Measurements from ENCODE around the gene GYPC.
"Not testable (repeated sequence)": the region's sequence is repeated elsewhere in the genome, so short reads cannot be mapped to it uniquely, and the experiment has no call there.

The GYPC gene

DNA sequence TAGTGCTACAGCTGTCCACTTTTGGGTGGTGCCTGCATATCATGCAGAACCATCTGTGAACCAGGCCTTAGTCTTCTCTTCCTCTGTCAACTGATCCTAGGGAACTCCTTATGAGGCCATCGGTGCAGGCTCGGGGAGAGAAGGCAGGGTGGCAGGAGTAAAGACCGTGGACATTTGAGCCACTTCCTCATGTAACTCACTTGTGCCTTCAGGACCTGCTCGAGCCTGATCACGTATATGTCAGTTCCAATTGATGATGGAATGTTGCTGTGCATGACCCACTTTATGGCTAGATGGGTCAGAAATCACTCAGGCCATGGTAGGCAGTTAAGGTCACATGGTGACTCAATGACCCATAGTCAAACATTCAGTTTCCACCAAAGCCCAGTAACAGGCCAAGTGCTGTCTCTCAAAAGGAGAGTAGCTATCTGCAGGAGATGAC, 7.6 kb upstream of the GYPC start:
- not testable (repeated sequence) for DNase-seq (ENCODE audit: insufficient read length, low spot score); FAIRE-seq

DNA sequence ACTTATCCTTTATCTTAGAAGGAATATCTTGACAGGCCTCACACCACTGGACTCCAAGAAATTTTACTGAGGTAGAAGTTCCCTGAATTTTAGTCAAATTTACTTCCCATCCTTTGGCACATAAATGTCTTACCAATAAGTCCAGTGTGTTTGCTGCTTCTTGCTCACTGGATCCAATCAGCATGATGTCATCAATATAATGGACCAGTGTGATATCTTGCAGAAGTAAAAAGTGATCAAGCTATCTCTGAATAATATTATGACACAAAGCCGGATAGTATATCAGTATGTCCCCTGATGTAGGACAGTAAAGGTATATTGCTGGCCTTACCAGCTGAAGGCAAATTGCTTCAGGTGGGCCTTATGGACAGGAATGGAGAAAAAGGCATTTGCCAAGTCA, 6.9 kb upstream of the GYPC start:
- DNase-seq (ENCODE audit: insufficient read length, low spot score) (no peak), FAIRE-seq (no peak)

DNA sequence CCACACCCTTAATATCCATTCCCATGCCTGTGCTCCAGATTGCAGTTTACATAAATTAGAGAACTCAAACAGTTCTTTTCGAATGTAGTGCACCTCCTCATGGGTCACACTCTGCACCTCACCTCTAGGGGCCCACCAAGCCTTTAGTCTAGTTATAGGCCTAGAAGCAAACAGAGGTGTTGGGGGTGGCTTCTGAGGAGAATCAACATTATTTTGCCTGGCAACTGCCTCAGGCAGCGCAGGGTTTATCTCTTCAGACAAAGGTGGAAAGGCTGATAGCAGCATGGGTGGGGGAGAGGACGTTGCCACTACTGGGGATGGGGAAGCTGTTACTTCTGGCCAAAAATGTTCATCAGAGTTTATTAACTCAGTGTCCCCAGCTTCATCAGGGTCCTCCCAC, 5.0 kb upstream of the GYPC start:
- no peak for FAIRE-seq
- no peak for DNase-seq (ENCODE audit: insufficient read length, low spot score)

DNA sequence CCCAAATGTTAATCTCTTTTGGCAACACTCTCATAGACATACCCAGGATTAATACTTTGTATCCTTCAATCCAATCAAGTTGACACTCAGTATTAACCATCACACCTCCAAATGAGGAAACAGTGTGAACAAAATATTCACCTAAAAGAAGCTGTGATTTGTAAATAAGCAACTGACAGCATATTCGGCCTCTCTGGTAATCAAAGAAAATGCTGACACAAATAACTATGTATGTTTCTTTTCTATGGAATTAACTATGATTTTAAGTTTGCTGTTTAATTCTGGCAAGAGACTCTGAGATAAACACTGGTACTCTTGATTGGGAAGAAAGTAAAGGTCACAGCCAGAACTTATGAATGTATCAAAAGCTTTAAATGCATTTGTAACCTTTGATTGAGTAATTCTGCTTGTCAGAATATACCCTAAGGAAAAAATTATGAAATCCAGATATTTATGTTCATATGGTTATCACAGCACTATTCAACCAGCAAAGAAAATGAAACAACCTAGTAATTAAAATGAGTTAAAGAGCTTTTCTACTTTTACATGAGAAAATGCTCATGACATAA, 3.6 kb upstream of the GYPC start:
- DNase-seq (ENCODE audit: insufficient read length, low spot score): no peak
- FAIRE-seq: no peak

DNA sequence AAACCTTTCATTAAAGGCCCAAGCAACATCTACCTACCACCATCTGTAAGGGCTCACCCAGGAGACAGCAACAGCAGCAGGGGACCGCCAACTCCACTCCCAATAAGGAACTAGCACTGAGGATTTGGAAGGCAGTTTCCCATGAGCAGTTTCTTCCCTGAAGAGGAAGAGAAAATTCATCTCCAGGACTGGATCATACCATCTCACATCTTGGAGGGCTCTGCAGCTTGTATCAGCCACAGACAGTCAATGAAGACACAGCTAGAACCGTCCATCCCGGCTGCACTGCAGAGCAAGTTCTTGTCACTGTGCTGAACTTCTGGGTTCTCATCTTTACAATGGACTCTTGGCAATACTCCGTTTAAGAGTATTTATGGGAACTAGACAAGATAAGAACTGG, 2.8 kb upstream of the GYPC start:
- FAIRE-seq (no peak), DNase-seq (ENCODE audit: insufficient read length, low spot score) (no peak)

DNA sequence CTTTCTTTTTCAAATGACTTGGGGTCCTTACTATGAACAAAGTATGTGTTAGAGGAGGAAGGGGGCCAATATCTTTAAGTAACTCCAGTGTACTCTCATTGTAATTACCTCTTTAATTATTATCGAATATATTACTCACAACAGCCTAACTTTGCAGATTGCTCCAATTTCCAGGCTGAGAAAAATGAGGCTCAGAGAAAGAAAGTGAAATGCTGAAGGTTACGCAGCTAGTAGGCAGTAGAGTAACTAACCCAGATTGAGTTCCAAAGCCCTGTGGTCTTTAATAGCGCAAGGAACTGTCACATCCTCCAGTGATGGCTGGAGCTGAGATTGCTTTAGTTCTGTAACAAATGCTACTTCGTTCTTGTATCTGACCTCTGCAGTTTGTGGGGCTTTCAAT, 2.2 kb upstream of the GYPC start:
- DNase-seq (ENCODE audit: insufficient read length, low spot score) (no peak), FAIRE-seq (no peak)

DNA sequence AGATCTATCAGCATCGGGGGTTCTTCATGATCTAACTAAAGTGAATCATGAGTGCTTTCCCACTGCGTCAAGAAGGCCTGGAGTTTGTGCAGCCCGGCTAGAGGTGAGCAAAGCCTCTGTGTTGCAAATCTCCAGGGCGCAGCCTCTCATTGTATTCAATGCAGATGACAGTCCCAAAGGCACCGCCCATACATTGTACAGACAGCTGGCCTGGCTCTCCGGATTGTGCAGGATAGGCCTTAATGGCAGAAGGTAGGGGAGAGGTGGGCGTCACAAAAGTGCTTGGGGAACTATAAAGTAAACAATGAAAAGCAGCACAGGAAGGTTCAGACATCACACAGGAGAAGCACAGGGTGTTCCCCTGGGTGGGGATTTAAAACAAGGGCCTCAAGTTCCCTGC, 907 bp upstream of the GYPC start:
- FAIRE-seq (no peak), DNase-seq (ENCODE audit: insufficient read length, low spot score) (no peak)

DNA sequence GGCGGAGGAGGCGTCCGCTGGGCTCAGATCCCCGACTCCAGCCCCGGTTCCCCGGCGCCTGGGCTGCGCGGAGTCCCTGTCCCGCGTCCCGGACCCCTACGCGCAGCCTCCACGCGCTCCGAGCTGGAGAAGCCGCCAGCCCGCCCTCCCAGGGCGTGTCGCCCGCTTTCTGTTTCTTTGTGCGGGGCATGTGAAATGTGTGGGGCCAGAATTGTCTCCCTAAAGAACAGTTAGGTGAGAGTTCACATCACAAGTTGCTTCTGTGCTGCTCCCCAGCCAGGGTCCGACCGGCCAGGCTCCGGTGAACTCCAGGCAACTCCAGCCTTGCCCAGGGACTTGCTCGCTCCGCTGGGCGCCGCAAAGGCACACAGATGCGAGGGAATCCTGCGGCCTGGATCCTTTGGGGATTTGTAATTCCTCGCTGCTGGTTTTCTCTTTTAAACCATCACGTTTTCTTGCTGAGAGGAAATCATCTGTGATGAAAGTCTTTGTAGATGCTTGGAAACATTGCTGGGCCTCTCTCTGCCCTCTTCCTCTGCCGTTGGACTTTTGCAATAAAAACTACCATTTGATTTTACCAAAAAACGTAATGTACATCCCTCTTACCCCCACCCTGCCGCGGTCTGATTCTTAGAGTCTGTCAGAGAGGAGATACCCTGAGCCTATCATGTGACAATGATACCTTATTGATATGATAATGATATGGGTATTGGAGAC, 631 bp downstream of the GYPC start:
- DNase-seq (ENCODE audit: insufficient read length, low spot score): peak; percentile 35
- FAIRE-seq: peak; percentile 64

DNA sequence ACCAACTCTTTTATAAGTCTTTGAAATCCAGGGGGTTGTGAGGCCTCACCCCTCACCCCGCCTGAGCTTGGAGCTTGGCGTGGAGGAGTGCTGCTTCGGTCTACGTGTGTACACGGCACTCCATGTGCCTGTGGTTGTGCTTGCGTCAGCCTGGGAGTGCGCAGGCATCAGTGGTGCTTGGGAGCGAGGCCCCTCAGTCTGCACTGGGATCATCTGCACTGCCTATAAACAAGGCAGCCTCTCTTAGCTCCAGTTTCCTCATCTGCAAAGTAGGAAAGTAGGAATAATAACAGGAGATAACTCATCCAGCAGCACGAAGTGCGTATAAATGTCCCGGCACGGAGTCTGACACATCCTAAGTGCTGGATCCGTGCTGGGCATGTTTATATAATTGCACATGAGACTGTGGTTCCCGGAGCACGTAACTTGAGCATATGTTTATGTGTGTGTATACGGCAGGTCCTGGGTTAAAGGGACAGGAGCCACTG, 1.2 kb downstream of the GYPC start:
- peak; percentile 77 for FAIRE-seq
- no peak for DNase-seq (ENCODE audit: insufficient read length, low spot score)

DNA sequence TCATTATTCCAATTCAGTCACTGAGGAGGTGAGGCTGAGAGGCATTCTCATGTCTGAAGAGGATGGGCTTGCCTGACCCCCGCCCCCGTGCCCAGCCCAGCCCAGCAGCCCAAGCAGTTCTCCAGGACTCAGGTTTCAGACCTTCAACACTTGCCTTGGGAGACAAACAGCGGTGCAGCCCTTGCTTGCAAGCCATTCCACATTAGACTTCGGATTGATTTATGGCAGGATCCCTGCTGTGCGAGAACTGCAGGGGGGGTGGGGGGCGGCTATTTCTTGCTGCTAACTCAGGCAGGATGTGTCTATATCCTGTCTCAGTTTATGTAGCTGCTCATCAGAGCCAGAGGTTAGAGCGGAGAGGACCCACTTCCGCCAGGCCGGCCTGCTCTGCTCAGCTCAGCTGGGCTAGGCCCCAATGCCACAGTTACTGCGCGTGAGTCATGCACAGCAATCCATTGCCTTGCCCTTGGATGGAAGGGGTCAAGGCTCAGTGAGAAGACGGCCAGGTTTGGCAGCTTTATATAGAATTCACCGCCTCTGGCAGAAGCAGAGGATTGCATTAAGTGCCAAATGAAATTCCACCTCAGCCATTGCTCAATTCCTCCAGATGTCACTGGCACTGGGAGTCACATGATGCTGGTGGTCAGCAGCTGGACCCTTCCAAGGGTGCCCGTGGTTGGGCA, 1.8 kb downstream of the GYPC start:
- DNase-seq (ENCODE audit: insufficient read length, low spot score): peak; percentile 60
- peak; percentile 87 for FAIRE-seq

DNA sequence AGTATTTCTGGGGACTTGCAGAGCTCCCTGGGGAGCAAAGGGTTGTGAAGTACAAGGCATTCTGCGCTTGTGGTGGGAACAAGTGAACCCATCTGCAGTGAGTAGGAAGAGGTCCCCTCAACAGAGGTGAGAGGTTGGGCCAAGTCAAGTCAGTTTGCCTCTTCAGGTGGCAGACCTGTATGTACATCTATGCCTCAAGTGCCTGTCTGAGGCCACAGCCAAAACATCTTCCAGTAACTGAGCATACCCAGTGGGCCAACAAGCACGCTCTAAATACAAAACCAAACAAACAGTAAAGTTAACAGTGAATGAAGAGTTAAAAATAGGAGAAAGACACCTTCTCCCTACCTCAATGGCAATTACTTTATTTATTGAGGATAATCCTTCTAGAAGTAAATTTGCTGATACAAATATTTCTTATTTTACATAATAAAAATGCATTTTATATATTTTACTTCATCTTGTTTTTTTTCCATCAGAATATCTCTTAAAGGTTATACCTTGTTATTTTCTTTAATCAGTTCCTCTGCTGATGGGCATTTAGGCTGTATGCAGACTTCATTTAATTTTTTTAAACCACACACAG, 2.5 kb downstream of the GYPC start:
- no peak for FAIRE-seq
- DNase-seq (ENCODE audit: insufficient read length, low spot score): no peak

DNA sequence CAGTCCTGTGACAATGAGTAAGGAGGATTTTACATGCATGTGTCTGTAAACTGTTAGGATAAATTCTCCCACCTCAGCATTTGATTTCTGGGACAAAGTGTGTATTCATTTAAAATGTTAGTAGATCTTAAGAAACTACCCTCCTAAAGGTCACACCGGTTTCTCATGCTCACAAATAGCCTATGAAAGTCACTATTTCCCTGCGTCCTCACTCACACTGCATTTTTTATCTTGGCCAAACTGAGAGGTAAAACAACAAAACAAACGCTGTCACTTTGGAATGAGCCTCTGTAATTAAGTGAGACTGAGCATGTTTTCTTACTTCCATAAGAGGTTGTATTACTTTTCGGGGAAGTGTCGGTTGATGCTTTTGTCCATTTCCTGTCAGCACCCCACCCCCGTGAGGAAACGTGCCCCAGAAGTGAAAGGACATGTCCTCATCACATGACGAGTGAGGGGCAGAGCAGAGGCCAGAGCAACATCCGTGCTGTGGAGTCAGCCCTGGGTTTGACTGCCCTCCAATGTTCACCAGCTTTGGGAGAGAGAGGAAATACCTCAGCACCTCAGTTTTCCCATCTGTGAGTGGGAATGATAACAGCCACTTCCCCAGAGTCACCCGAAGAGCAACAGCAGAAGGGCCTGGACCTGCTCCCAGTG, 3.1 kb downstream of the GYPC start:
- peak; percentile 50 for DNase-seq (ENCODE audit: insufficient read length, low spot score)

DNA sequence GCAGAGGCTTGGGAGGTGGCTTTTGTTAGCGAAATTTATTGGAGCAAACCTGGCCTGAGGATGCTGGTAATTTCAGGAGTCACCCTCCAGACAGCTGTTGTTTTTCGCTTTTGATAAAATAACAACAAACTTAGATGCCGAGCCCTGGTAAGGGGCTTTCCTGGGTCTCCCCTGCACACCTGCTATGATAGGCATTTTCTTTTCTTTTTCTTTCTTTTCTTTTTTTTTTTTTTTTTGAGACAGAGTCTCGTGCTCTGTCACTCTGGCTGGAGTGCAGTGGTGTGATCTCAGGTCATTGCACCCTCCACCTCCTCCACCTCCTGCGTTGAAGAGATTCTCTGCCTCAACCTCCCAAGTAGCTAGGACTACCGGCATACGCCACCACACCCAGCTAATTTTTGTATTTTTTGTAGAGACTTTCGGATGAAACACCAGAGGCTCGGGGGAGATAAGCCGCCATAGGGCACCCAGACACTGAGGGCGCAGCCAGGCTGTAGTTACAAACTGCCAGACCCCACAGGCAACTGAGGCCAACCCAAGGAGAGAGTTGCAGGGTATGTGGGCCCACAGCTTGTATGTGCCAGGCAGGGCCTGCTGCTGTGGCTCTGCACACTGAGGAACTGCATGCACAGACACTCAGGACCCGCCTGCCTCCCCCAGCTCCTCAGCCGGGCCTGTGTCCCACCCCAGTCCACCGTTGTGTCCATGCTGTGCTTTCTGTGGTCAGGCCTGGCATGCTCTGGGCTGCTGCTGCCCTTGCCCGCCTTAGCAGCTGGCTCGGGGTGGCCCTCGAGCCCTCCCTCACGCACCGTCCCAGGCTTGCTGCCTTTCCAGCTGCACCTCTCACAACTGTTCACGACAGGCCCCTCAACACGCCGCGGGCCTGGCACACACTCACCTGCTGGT, 3.9 kb downstream of the GYPC start:
- FAIRE-seq (no peak), DNase-seq (ENCODE audit: insufficient read length, low spot score) (no peak)

More for the DNA sequence above, 3.1 kb downstream of the GYPC start:
- FAIRE-seq: peak; percentile 91

DNA sequence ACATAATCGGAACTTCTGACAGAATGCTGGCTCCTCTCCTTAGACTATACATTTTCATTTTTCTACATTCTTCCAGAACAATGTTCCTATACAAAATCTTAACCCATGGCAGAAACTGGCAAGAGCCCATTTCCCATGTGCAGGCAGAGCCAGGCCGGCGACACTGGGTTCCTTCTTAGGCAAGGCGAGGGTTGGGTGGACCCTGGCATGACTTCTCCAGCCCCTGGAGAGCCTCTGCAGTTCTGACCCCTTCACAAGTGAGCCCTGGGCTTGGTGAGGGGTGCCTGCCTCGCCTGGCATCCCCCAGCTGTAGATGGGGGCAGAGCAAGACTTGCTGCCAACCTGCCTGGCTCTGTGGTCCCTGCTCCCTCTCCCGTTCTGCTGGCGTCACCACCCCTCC, 5.0 kb downstream of the GYPC start:
- DNase-seq (ENCODE audit: insufficient read length, low spot score) (no peak), FAIRE-seq (no peak)

DNA sequence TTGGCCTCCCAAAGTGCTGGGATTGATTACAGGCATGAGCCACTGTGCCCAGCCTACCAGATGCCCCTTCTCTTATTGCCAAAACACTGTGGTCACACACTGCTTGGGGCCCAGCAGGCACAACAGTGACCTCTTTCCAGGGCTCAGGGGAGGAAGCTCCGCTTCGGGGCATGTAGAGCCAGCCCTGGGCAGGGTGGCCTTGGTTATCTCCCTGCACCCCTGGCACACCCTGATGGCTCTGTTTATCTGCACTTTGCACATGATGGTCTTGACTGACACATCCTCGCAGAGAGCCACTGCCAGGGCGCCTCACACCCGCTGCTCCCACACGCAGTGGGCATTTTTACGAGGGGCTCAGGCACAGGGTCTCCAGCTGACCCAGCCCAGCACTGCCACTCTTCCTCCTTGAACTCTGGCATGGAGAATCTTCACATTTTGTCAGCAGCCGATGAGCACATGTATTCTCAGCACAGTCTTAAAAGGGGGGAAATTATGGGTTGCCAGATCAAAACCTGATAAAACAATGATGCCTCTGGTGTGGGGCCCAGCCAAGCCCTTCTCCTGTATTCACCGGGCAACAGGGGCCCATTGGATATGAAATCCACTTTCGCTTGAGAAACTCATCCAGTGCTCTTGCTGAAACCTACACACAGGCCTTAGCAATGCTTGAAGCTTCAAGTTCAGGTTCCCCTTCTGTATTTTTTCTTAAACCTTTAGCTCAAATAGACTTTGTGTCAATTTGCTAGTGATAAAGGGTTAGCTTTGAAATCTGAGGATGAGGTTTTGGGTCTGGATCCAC, 5.9 kb downstream of the GYPC start:
- FAIRE-seq (no peak), DNase-seq (ENCODE audit: insufficient read length, low spot score) (no peak)

DNA sequence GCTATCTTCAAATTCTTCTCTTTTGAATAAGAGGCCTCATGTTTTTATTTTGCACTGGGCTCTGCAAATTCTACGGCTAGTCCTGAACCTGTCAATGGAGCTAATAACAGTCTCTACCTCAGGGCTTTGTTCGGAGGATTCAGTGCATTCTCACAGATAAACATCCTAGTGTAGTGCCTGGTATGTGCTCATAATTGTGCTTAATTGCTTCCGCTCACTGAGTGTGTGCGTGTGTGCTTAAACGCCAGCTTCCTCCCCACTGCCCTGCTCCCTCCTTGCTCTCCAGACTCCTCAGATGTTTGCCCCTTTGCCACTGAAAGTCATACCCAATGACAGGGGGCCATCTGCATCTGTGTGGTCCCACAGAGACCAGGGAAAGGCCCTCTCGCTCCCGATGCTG, 6.7 kb downstream of the GYPC start:
- FAIRE-seq (no peak), DNase-seq (ENCODE audit: insufficient read length, low spot score) (no peak)

DNA sequence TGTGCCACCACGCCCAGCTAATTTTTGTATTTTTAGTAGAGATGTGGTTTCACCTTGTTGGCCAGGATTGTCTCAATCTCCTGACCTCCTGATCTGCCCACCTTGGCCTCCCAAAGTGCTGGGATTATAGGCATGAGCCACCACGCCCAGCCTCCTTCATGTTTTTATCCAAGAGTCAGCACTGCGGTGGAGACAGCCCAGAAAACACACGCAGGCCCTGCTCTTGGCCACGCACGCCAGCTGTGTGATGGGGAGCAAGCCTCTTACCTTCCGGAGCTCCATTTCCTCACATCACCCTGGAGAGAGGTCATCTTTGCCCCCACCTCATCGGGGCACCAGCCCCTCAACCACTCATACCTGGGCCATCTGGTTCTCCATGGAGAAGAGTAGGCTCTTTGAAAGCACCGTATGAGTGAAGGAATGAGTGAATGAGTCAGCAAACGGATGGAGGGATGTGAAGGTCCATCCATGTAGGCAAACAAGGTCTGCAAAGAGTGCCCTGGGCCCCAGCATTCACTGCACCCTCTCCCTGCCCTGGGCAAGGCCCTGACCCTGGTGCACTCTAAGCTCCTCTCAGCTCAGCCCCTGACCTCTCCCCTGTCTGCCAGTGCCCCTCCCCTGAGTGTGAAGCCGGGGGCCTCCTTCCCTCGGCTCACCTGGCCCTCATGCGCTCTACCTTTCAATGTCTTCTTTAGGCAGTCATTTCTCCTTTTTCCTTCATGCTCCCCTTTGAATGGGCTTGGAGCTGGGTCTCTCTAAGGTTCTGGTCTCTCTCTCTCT, 7.4 kb downstream of the GYPC start:
- DNase-seq (ENCODE audit: insufficient read length, low spot score) (no peak), FAIRE-seq (no peak)

DNA sequence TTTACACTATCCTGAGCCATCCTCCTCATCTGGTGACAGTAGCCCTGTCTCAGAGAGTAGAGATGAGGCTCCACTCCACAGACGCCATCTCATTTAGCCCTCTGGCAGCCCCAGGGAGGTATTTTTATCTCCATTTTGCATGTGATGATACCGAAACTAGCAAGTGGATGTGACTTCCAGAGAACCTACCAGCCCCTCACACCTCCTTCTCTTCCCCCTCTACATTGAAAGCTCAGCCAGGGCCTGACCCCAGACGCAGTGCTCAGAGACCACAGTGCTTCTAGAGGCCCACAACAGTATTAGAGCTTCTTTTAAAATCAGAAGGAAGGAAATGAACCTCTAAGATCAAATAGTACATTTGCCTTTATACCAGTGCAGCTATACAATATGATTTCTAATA, 8.3 kb downstream of the GYPC start:
- DNase-seq (ENCODE audit: insufficient read length, low spot score) (peak; percentile 46), FAIRE-seq (peak; percentile 88)

All from GM19239 (cell line).